H9 (cell line): ENCODE results near the gene GNAO1. TPM values are rescaled to one million over a fixed set of nuclear protein-coding genes. Genes with fewer than 3 reads are reported as not detected.

Experiments used
- DNase-seq: peaks from one replicate; pipeline ENCODE4 v3.0.0-alpha.2; 2017
- H2AFZ ChIP-seq: one replicate; pipeline ENCODE4 v1.6.1; 2013; ENCODE audit warnings: mild to moderate bottlenecking, low read length, control low read depth, moderate library complexity
- H2AK5ac ChIP-seq: 2 replicates; pipeline ENCODE4 v1.6.1; 2013; ENCODE audit warnings: low read length, control low read depth, mixed read lengths; ENCODE audit not compliant: insufficient read length
- H2BK120ac ChIP-seq: one replicate; pipeline ENCODE4 v1.6.1; 2013; ENCODE audit warnings: low read depth, mild to moderate bottlenecking, low read length, control low read depth, inconsistent platforms; ENCODE audit not compliant: poor library complexity, severe bottlenecking
- H2BK12ac ChIP-seq: 2 replicates; pipeline ENCODE4 v1.6.1; 2013; ENCODE audit warnings: low read length, control low read depth, mixed read lengths, low read depth; ENCODE audit not compliant: insufficient read length
- H2BK15ac ChIP-seq: 2 replicates; pipeline ENCODE4 v1.6.1; 2013; ENCODE audit warnings: low read depth, low read length, control low read depth
- H2BK20ac ChIP-seq: one replicate; pipeline ENCODE4 v1.6.1; 2013; ENCODE audit warnings: low read depth, mild to moderate bottlenecking, low read length, control low read depth, inconsistent platforms; ENCODE audit not compliant: poor library complexity, severe bottlenecking
- H2BK5ac ChIP-seq: 2 replicates; pipeline ENCODE4 v1.6.1; 2013; ENCODE audit warnings: low read length, control low read depth, mixed read lengths; ENCODE audit not compliant: insufficient read length
- H3K14ac ChIP-seq: 2 replicates; pipeline ENCODE4 v1.6.1; 2013; ENCODE audit warnings: low read length, control low read depth; ENCODE audit not compliant: insufficient read depth
- H3K18ac ChIP-seq: 2 replicates; pipeline ENCODE4 v1.6.1; 2013; ENCODE audit warnings: low read depth, mild to moderate bottlenecking, mixed read lengths, low read length, control low read depth; ENCODE audit not compliant: insufficient read length
- H3K23ac ChIP-seq: 2 replicates; pipeline ENCODE4 v1.6.1; 2013; ENCODE audit warnings: low read length, control low read depth, mixed read lengths, low read depth; ENCODE audit not compliant: insufficient read length
- H3K23me2 ChIP-seq: 2 replicates; pipeline ENCODE4 v1.6.1; 2013; ENCODE audit warnings: low read depth, mild to moderate bottlenecking, mixed read lengths, low read length, control low read depth; ENCODE audit not compliant: insufficient read length, poor library complexity, severe bottlenecking
- H3K27ac ChIP-seq: 2 replicates; pipeline ENCODE4 v1.5.1; 2013; ENCODE audit warnings: low read length, control low read depth, mixed read lengths, low read depth; ENCODE audit not compliant: insufficient read length
- H3K27me3 ChIP-seq: 2 replicates; pipeline ENCODE4 v1.6.1; 2013; ENCODE audit warnings: low read length, control low read depth, inconsistent platforms; ENCODE audit not compliant: insufficient read depth
- H3K4ac ChIP-seq: 2 replicates; pipeline ENCODE4 v1.6.1; 2013; ENCODE audit warnings: low read depth, mild to moderate bottlenecking, control low read depth, inconsistent platforms, low read length, moderate library complexity
- H3K4me1 ChIP-seq: 2 replicates; pipeline ENCODE4 v1.6.1; 2013; ENCODE audit warnings: low read length, control low read depth, inconsistent platforms; ENCODE audit not compliant: insufficient read depth
- H3K4me2 ChIP-seq: 2 replicates; pipeline ENCODE4 v1.6.1; 2013; ENCODE audit warnings: low read length, control low read depth, mixed read lengths; ENCODE audit not compliant: insufficient read length, insufficient read depth
- H3K56ac ChIP-seq: 2 replicates; pipeline ENCODE4 v1.6.1; 2013; ENCODE audit warnings: low read depth, mild to moderate bottlenecking, mixed read lengths, low read length, control low read depth; ENCODE audit not compliant: insufficient read length
- H3K79me1 ChIP-seq: 2 replicates; pipeline ENCODE4 v1.6.1; 2013; ENCODE audit warnings: low read depth, mild to moderate bottlenecking, moderate library complexity, low read length, control low read depth, inconsistent platforms; ENCODE audit not compliant: insufficient read depth, poor library complexity, severe bottlenecking
- H3K79me2 ChIP-seq: 2 replicates; pipeline ENCODE4 v1.6.1; 2013; ENCODE audit warnings: low read length, control low read depth, inconsistent platforms; ENCODE audit not compliant: insufficient read depth
- H3K9ac ChIP-seq: 2 replicates; pipeline ENCODE4 v1.6.1; 2013; ENCODE audit warnings: low read length, control low read depth, mixed read lengths; ENCODE audit not compliant: insufficient read length; ENCODE audit errors: extremely low read depth
- H3K9me3 ChIP-seq: one replicate; pipeline ENCODE4 v1.6.1; 2013; ENCODE audit warnings: low read depth, low read length, inconsistent platforms; ENCODE audit not compliant: control insufficient read depth
- H3T11ph ChIP-seq: one replicate; pipeline ENCODE4 v1.6.1; 2013; ENCODE audit warnings: mild to moderate bottlenecking, low read length, control low read depth, inconsistent platforms
- H4K20me1 ChIP-seq: one replicate; pipeline ENCODE4 v1.6.1; 2013; ENCODE audit not compliant: control insufficient read depth, insufficient read length, insufficient read depth
- H4K5ac ChIP-seq: 2 replicates; pipeline ENCODE4 v1.6.1; 2013; ENCODE audit warnings: low read depth, mild to moderate bottlenecking, mixed read lengths, low read length, control low read depth; ENCODE audit not compliant: insufficient read length
- H4K8ac ChIP-seq: replicated peaks from 2 replicates; pipeline ENCODE4 v1.6.1; 2013; ENCODE audit warnings: low read length, control low read depth, mixed read lengths, low read depth; ENCODE audit not compliant: insufficient read length
- H4K91ac ChIP-seq: 2 replicates; pipeline ENCODE4 v1.6.1; 2013; ENCODE audit warnings: low read depth, mild to moderate bottlenecking, moderate library complexity, mixed read lengths, low read length, control low read depth; ENCODE audit not compliant: insufficient read length
- H3K27ac Mint-ChIP-seq, 3 experiments: 2 replicates in 2 of 3; 3 replicates in 1 of 3; pipeline ENCODE4 v1.8.0; 2020 to 2021; ENCODE audit warnings: mixed read lengths in 3 of 3, mild to moderate bottlenecking in 1 of 3, moderate library complexity in 1 of 3
- H3K27me3 Mint-ChIP-seq: 2 replicates; pipeline ENCODE4 v1.8.0; 2021; ENCODE audit warnings: low read depth, mild to moderate bottlenecking, moderate library complexity, mixed read lengths
- H3K36me3 Mint-ChIP-seq, 3 experiments: 2 replicates in 2 of 3; 3 replicates in 1 of 3; pipeline ENCODE4 v1.8.0; 2020 to 2021; ENCODE audit warnings: low read depth in 3 of 3, mixed read lengths in 3 of 3; ENCODE audit not compliant: insufficient read depth in 1 of 3
- H3K4me1 Mint-ChIP-seq, 2 experiments: 2 replicates each; pipeline ENCODE4 v1.8.0; 2020; ENCODE audit warnings: mixed read lengths in 2 of 2
- H3K4me3 Mint-ChIP-seq, 2 experiments: 2 replicates in 1 of 2; 3 replicates in 1 of 2; pipeline ENCODE4 v1.8.0; 2020 to 2021; ENCODE audit warnings: mild to moderate bottlenecking in 2 of 2, mixed read lengths in 2 of 2, moderate library complexity in 1 of 2
- H3K9me3 Mint-ChIP-seq, 2 experiments: 2 replicates in 1 of 2; 3 replicates in 1 of 2; pipeline ENCODE4 v1.8.0; 2020; ENCODE audit warnings: mild to moderate bottlenecking in 2 of 2, mixed read lengths in 2 of 2, moderate library complexity in 1 of 2
- CTCF ChIP-seq: fragments of 200-600 bp; sonication (generic); conservative IDR thresholded peaks from 3 replicates; pipeline ENCODE4 v1.8.0; 2021; ENCODE audit warnings: antibody characterized with exemption, mild to moderate bottlenecking
- WGBS: extraction: QIAGEN DNeasy Blood & Tissue Kit; methylation state at CpG from one replicate; pipeline ENCODE4 v1.1.7; 2013; ENCODE audit warnings: missing lambda C conversion rate, low lambda C conversion rate, mixed read lengths; ENCODE audit not compliant: insufficient read length; ENCODE audit errors: extremely low coverage; 5-methylcytosine and 5-hydroxymethylcytosine counted together
- total RNA-seq: library from RNA; stranded (reverse); gene quantifications from 2 replicates; pipeline ENCODE4 v1.2.1, GENCODE V29; 2021

GNAO1 gene
- total RNA-seq, 1 experiment from 2014 or later, result 16.9 TPM

GRCh38 chr16:56310690-56311089 is 119.4 kb downstream of the GNAO1 start:
- Mint-ChIP-seq H3K36me3 (peaks cover 0 to 5% (median 0%) of the 10 kb centered on the region in 3 experiments; a peak in 2 of 7 replicates), H3K4me3 (no peak overlapping the region), H3K4me1 (peaks cover 13 to 21% of the 10 kb centered on the region in 2 experiments), H3K27me3 (no peaks in the 10 kb centered on the region; the same call in none of the 2 replicates), H3K9me3 (no peaks in the 10 kb centered on the region), H3K27ac (no peak overlapping the region)
- Histone ChIP-seq H3K14ac (no peak overlapping the region), H2BK120ac (no peak overlapping the region), H3K23ac (no peak overlapping the region), H3K27me3 (no peaks in the 10 kb centered on the region), H3K9me3 (no peaks in the 10 kb centered on the region), H2BK12ac (no peak overlapping the region), H4K91ac (no peak overlapping the region), H3K4me1 (no peaks in the 10 kb centered on the region), H3K56ac (no peak overlapping the region), H3K79me1 (no peaks in the 10 kb centered on the region), H2AK5ac (no peak overlapping the region), H3K23me2 (no peaks in the 10 kb centered on the region), H3T11ph (no peak overlapping the region), H2AFZ (no peak overlapping the region), H2BK20ac (no peak overlapping the region), H3K27ac (no peak overlapping the region), H4K20me1 (no peaks in the 10 kb centered on the region), H4K5ac (no peak overlapping the region), H3K18ac (no peak overlapping the region), H3K4ac (no peak overlapping the region), H3K4me2 (no peak overlapping the region), H4K8ac (no peak overlapping the region), H3K79me2 (no peaks in the 10 kb centered on the region), H2BK5ac (no peak overlapping the region), H2BK15ac (no peak overlapping the region), H3K9ac (no peak overlapping the region)
- no CpG with 5 or more reads among the region's 2 CpGs for WGBS
- no peak for DNase-seq
- TF ChIP-seq CTCF, result no peak
